IMR-90 (cell line): Measurements from ENCODE around the gene ZNG1A.
"Not testable (repeated sequence)": the region's sequence is repeated elsewhere in the genome, so short reads cannot be mapped to it uniquely, and the experiment has no call there.

Experiments used
- BHLHE40 ChIP-seq: fragments of 150-350 bp; IDR thresholded peaks from 2 replicates; pipeline ENCODE4 v1.6.1; 2016; ENCODE audit warnings: mild to moderate bottlenecking, low read depth, low read length
- CEBPB ChIP-seq: IDR thresholded peaks from 2 replicates; pipeline ENCODE4 v1.6.1; 2012; ENCODE audit warnings: low read depth, low read length, improper control_type of control experiment
- CHD1 ChIP-seq: IDR thresholded peaks from 2 replicates; pipeline ENCODE4 v1.6.1; 2012; ENCODE audit warnings: low read depth, low read length, improper control_type of control experiment
- CTCF ChIP-seq: conservative IDR thresholded peaks from 2 replicates; pipeline ENCODE4 v1.5.1; 2012; ENCODE audit warnings: mild to moderate bottlenecking, low read depth, low read length, improper control_type of control experiment
- ELK1 ChIP-seq: fragments of 150-350 bp; IDR thresholded peaks from 2 replicates; pipeline ENCODE4 v1.6.1; 2016; ENCODE audit warnings: low read depth, mild to moderate bottlenecking, low read length, moderate library complexity, borderline replicate concordance
- FOS ChIP-seq: fragments of 150-350 bp; IDR thresholded peaks from 2 replicates; pipeline ENCODE4 v1.6.1; 2016; ENCODE audit warnings: low read depth, low read length
- MAZ ChIP-seq: IDR thresholded peaks from 2 replicates; pipeline ENCODE4 v1.6.1; 2012; ENCODE audit warnings: low read depth, mild to moderate bottlenecking, low read length, improper control_type of control experiment, moderate library complexity, borderline replicate concordance
- MXI1 ChIP-seq: IDR thresholded peaks from 2 replicates; pipeline ENCODE4 v1.6.1; 2012; ENCODE audit warnings: low read depth, mild to moderate bottlenecking, low read length, moderate library complexity, borderline replicate concordance
- POLR2A ChIP-seq: IDR thresholded peaks from 2 replicates; pipeline ENCODE4 v1.6.1; 2012; ENCODE audit warnings: mild to moderate bottlenecking, low read depth, low read length
- RAD21 ChIP-seq: IDR thresholded peaks from 2 replicates; pipeline ENCODE4 v1.6.1; 2012; ENCODE audit warnings: low read length, improper control_type of control experiment
- RFX5 ChIP-seq: IDR thresholded peaks from 2 replicates; pipeline ENCODE4 v1.8.0; 2012; ENCODE audit warnings: low read depth, mild to moderate bottlenecking, low read length, moderate library complexity
- SMC3 ChIP-seq: fragments of 150-350 bp; IDR thresholded peaks from 2 replicates; pipeline ENCODE4 v1.6.1; 2016; ENCODE audit warnings: low read depth, mild to moderate bottlenecking, antibody characterized with exemption, low read length, moderate library complexity
- TF ChIP-seq, protein P1 (sequence below): fragments of 150-350 bp; IDR thresholded peaks from 2 replicates; pipeline ENCODE4 v1.6.1; 2017; ENCODE audit warnings: mild to moderate bottlenecking, antibody characterized with exemption, low read length, low read depth

DNA sequence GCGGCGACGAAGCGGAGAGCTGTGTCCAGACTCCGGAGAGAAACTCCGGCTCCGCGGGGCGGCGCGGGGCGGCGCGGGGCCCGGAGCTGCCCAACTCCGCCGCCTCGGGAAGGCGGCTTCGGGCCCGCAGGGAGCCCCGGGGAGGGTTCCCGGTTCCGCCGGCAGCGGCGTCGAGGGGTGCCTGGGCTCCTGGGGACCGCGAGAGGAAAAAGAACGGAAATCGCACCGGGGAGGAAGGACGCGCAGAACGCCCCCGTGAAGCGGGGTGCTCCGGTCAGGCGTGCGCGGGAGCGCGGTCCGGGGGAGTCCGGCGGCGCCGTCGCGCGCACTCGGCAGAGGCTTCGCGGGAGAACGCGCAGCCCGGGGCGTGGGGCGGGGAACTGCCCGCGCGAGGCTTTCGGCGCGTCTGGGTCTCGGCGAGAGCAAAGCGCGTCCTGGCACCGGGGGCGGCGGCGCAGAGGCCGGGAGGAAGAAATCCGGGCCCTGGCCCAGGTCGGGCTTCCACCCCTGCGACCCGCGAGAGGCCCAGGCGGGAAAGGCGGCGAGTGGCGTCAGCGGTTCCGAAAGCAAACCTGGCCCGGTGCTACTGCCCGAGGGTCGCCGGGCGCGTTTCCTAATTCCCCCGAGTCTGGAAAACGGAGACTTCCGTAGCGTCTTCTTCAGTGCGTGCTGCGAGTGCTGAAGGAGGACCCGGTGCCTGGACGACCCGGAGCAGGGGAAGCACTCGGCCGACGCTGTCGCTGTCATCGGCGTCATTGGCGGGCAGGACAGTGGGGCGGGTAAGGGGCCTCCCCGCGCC lies 65.2 kb downstream of the ZNG1A start:
- not testable (repeated sequence) for TF ChIP-seq RAD21, MAZ, CTCF, CEBPB, ELK1, SMC3, CHD1, FOS, POLR2A, BHLHE40, RFX5, MXI1
- TF ChIP-seq, protein P1, sequence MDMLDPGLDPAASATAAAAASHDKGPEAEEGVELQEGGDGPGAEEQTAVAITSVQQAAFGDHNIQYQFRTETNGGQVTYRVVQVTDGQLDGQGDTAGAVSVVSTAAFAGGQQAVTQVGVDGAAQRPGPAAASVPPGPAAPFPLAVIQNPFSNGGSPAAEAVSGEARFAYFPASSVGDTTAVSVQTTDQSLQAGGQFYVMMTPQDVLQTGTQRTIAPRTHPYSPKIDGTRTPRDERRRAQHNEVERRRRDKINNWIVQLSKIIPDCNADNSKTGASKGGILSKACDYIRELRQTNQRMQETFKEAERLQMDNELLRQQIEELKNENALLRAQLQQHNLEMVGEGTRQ: not testable (repeated sequence)
